ENCODE results near the gene TNFAIP8L3.

The TNFAIP8L3 gene

DNA sequence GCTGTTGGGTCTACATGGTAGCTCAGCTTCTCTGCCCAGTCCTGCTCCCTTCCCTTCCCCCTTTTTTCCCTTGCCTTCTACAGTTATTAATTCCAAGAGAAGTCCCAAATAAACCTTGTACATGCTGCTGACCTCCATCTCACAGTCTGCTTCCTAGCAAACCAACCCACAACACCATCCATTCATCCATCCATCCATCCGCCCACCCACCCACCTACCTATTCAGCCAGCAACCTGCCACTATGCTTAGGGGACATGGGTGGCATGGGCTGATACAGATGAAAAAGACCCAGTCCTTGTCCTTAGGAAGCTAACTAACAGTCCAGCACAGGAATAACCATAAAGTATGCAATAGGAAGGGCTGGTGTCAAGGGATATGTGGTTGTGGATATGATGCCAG lies 5.7 kb downstream of the TNFAIP8L3 start:
- no peak for DNase-seq

DNA sequence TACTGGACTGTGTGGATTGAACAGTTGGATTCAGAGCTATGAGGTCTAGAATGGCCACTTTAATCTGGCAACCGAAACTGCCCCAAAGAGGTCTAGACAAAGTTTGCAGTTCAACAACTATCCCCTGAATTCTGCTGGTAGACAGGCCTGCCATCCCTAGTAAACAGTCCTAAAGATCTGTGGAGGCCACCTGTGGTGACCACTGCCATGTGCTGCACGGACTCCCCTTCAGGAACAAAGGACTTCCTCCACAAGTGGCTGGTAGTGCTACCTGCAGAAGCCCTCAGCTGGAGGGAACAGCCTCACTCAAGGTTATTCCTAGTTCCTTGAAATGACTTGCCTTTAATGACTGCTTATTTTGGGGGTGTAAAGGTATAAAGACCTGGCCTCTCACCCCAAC lies 6.1 kb downstream of the TNFAIP8L3 start:
- no peak for DNase-seq

DNA sequence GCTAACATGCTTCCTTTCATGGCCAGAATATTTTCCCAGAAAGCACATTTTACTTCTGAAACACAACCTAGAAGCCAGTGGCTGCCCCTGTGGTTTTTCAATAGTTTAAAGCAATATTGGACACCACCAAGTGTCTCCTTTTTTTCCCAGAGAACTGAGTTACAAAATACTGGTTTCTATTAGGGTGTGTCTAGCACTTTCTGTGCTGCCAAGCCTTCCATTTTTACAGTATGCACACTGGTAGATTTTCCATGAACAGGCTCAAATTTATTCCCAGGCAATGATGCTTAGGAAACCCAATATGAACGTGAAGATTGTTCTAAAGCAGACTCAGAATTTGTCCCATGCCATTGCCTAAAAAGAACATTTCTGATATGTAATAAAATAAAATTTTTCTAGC lies 7.2 kb downstream of the TNFAIP8L3 start:
- no peak for DNase-seq

DNA sequence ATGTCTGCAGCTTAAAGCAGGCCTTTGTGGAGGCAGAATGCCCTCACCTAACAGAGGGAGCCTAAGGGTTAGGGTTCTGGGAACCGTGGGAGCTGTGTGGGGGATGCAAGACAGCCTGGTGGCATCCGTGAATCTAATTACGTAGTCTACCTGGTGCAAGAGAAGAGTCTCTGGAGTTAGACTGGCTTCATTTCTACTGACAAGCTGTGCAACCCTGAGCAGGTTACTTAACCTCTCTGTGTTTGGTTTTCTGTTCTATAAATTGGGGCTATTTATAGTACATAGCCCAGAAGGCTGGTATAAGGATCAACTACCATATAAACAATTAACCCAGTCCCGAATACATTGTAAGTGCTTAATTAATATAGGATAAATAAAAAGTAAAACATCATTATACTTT lies 8.3 kb downstream of the TNFAIP8L3 start:
- DNase-seq: no peak

DNA sequence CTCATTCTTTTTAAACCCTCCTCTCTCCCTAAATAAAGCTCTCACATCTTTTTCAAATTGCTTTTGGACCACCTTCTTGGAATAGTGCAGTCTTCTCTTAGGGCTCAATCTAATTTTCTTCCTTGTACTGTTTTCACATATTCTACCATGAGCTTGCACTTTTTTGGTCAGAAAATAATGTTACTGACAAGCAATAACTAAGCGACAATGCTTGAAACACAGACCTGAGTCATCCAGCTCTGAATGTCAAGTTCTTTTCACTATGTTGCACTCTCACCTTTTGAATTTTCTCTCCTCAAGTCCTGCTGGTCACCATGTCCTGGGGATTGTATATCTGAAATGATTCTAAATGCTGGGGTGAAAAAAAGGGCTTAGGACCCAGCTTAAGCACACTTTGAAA lies 8.9 kb downstream of the TNFAIP8L3 start:
- no peak for DNase-seq

DNA sequence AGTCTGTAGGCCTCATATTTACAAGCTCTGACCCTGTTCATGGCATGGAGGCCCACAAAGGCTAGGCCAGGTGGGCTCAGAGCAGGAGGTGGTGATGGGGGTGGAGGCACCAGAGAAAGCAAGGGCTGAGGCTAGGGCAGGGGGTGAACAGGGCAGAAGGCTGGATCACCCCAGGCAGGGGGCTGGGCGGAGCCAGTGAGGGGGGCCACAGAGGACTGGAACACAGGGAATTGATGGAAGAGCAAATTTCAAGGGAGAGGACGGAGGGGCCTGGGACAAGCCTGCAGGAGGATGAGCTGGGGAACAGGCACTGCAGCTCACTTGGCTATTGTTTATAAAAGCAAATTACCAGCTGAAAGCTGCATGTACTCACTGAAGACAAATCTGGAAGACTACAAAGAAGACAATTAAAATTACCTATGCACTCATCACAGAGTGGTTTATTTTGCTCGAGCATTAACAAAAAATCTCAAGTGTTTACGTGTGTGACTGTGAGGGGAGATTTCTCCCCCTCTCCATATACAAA lies 11.0 kb downstream of the TNFAIP8L3 start:
- no peak for DNase-seq

DNA sequence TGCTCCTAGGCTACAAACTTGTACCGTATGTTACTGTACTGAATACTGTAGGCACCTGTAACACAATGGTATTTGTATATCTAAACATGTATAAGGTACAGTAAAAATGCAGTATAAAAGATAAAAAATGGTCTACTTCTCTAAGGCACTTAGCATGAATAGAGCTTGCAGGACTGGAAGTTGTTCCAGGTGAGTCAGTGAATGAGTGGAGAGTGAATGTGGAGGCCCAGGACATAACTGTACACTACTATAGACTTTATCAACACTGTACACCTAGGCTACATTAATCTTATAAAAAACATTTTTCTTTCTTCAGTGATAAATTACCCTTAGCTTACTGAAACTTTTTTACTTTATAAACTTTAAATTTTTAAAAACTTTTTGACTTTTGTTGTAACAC lies 12.5 kb downstream of the TNFAIP8L3 start:
- DNase-seq: no peak

DNA sequence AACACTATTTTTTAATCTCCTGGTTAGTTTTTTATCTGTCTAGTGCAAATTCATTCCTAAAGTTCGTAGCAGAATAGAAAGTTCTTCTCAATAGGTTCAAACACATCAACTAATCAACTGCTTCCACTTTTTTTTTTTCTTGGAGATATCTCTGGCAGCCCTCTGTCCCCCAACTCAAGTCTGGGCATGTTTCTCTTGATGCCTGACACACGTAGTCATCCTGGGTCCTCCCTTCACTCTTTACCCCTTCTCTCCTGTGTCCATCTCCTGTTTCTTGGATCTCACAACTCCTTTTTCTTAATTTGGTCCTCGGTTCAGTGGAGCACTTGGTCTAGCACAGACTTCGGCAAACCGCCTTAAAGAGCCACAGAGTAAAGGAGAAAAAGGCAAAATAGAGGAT lies 14.4 kb downstream of the TNFAIP8L3 start:
- no peak for DNase-seq

DNA sequence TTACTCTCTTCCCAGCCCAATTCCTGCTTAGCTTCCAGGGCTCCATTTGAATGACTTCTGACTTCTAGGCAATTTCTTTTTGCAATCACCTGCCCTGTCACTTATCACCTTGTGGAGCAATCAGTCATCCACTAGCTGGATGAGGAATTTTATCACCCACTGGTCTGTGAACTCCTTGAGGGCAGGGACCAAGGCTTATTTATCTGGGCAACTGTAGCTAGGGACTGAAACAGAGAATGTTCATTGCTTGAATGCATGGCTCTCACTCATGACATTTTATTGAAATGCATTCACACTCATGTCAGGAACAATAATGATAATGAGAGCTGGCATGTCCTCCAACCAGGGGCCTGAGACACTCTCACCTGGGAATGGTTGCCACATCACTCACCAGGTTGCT lies 15.5 kb downstream of the TNFAIP8L3 start:
- no peak for DNase-seq

DNA sequence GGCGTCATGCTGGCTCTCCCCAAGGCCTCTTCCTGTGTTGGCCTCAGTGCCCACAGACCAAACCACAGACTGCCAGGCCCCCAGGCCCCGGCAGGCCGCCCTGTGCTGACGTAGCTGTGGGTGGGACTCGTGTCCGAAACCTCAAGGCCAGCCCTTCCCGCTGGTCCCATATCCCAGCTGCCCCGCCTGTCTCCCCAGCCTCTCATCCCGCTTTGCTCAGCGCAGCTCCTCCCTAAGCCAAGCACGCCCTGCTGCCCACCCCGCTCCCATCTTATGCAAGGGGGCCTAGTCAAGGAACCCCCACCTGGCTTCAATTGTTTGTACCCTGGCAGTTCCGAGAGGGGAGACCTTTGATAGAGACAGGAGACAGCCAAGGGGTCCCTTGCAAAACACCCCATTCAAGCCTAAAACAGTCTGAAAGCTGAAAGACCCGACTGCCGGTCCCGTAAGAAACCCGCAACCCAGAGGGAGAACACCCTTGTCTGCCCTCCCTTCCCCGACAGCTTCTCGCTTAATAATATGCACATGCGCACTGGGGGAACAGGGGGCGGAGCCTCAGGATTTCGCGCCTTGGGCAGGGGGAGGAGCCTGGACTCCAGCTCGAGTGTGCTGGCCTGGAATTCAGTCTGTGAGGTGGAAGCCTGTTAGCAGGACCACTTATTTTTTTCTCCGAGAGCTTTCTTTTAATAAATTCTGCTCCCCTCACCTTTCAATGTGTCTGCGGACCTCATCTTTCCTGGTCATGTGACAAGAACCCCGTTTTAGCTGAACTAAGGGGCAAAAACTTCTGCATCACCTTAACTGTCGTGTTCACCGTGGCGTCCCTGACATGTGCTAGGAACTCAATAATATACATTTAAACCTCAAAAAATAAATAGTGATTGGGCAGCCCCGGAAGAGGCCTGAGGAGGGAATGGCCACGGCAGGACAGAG lies 17.2 kb downstream of the TNFAIP8L3 start:
- peak; percentile 68 for DNase-seq

DNA sequence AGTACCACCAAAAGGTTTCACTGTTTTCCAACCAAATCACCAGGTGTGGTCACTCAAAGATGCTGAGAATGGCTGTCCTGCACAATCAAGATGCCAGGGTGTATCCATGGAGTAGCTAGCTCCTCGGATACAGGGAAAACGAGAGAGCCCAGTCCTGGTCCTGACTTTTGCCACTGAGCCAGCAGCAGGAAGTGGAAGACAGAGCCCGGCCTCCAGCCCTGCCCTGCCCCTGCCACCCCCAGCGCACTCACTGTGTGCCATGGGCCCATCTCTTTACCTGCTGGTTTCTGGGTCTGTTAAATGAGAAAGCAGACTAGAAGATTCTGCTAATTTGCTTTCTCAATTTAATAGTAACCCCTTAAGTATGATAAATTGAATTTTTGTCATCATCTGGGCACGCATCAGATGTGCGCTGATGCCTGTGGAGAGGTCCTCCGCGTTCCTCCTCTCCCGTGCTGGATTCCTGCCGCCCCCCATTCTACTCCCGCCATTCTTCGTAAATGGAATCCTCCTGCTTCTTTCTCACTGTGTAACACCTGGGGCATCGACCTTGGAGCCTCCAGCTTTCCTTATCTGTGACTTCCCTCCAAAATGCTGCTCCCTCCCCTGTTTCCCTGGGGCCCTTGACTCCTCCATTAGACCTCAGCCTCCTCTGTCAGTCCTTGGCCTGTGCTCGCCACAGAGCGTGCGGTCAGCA lies 18.0 kb downstream of the TNFAIP8L3 start:
- no peak for DNase-seq

DNA sequence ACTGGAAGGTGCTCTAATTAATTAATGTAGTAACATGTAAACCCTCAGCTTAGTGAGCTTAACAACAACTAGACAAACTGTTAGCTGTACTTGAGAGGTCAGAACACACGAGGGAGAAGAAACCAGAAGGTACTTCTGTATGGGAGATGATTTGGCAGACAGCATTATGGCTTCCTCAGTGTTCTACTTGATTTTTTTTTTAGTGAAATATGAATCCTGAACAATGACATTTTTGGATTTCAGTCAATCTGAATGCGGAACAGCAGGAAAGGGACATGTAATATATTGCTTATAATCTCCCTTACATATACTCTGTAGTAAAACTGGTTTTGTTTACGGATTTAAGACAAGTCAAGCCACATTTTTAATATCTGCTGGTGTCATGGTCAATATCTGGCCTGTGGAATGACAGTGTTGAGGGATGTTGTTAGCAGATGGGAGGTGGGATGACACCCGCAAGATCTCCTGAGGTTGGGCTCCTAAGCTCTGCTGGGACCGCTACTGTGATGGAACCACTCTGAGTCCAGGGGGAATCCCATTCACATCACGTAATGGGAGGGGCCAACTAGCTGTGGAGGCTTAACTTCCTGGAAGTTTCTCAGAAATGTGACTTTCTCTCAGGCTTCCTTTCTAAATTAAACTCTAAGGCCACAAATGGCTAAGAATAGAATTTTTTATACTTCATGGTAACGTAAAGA lies 18.7 kb downstream of the TNFAIP8L3 start:
- peak; percentile 21 for DNase-seq

DNA sequence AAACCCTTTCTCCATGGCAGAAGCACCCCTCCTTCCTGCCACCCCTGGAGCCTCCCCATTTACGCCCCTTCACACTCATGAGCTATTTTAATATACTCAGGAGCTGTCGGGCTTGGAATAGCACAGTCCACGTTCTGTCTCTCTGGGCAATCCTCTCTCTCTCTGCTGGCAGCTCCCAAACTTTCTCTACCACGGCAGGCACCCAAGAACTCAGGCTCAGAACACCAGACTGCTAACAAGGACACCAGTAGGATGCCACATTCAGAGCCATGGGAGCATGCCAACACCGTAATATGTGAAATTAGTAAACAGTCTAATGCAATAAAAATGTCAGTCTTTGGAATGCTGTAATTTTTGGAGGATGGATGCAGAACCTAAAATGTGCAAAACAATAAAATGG lies 19.3 kb downstream of the TNFAIP8L3 start:
- no peak for DNase-seq

DNA sequence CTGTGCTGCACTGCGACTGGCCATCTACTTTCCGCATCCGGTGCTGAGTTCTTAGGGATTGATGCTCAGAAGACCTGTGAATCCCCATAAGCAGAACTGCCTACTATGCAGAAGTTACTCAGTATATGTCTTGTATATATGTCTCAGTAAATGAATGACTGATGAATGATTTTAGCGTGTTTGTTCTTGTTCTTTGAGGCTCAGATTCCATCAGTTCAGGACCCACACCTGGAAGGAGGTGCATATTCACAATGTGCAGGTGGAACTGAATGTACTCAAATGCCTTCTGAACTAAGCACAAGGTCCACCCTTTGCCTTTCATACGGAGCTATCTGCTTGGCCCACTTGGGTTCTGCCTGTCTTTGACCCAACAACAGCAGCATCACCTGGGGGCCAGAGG lies 19.8 kb downstream of the TNFAIP8L3 start:
- DNase-seq: no peak

DNA sequence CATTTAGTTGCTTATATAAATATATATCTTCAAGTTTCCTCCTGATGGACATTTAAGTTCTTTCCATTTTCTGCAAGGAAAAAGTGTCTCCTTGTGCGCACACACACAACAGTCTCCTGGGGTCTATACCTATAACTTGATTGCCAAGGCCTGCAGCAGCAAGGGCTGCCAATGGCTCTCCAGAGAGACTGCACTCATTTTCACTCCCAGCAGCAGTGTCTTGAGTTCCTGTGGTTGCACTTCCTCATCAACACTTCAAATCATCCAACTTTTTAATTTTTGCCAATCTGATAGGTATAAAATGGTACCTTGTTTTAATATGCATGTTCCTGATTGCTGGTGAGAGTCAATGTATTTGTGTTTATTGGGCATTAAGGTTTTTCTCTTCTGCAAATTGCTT lies 23.1 kb downstream of the TNFAIP8L3 start:
- no peak for DNase-seq

DNA sequence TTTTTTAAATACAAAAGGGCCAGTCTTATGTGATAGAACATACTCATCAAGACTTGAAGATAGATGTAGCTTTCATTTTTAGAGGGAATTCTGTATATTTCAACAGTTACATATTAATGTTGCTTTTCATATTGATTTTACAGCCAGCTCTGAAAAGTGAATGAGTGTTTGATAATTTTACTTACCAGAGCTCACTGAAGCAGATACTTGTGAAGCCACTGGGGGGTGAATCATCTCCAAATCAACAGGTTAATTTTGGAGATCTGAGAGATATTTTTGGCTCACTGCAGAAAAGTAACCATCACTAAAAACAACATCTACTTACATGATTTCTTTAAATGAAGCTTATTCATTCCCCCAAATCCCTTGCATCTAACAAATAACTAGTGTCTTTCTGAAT lies 24.7 kb downstream of the TNFAIP8L3 start:
- no peak for DNase-seq

DNA sequence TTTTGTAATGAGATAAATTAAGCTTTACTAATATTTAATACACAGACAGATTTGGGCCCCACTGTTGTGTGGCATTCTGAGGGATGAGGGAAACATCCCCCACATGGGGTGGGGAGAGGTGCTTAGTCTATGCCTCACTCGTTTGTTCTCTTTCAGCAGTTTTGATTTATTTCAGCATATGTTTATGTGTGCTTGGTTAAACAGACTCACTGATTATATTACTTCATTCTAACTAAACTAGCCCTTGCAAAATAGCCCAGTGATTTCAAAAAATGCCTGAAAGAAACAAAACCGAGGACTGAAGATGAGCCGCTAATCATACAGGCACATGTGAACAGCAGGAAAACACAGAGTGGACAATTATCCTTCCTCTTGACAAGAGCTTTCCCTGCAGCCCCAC lies 27.2 kb downstream of the TNFAIP8L3 start:
- no peak for DNase-seq

DNA sequence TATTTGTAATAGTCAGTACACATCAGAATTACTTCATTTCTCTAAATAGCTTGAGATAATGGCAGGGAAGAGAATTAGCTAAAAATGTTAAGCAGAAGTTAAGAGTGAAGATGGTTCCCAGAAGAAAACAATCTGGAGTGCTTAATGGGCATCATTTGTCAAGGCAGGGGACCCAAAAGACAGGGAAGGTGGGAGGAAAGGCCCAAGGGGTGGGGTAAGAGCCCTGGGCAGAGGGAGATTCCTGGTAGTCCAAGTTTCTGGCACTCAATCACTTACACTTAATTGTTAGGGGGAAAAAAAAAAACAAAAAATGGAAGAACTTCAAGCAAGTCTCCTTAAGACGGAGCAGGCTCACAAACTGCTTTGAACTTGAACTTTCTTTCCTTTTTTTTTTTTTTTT lies 28.9 kb downstream of the TNFAIP8L3 start:
- no peak for DNase-seq

DNA sequence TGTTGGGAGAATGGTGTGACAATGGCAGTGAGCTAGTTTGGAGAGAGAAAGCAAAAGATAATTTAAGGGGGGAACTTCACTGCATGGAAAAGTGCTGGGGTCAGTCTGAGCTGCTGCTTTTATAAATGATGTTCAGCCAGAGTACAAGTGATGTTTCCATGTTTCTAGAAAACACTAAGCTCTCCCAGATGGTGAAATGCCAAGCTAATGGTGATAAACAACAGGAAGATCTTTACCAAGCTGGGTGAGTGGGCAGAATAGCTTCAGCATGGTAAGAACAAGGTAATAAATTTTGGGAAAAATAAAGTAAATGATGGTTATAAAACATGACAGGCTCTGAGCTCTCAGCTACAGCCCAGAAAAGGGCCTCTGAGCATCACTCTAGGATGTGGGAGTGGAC lies 29.4 kb downstream of the TNFAIP8L3 start:
- no peak for DNase-seq

DNA sequence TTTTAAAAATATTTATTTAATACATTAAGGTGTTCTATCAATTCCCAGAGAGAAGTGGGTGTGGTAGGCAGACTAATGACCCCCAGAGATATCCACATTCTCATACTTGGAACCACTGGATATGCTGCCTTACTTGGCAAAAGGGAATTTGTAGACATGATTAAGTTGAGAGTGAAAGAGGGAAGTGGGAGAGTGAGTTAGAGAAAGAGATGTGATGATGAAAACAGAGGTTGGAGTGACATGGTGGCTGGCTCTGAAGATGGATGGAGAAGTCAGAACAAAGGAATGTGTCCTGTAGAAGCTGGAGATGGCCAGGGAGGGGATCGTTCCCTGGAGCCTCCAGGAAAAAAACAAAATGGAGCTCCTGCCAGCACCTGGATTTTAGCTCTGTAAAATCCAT lies 32.0 kb downstream of the TNFAIP8L3 start:
- no peak for DNase-seq

DNA sequence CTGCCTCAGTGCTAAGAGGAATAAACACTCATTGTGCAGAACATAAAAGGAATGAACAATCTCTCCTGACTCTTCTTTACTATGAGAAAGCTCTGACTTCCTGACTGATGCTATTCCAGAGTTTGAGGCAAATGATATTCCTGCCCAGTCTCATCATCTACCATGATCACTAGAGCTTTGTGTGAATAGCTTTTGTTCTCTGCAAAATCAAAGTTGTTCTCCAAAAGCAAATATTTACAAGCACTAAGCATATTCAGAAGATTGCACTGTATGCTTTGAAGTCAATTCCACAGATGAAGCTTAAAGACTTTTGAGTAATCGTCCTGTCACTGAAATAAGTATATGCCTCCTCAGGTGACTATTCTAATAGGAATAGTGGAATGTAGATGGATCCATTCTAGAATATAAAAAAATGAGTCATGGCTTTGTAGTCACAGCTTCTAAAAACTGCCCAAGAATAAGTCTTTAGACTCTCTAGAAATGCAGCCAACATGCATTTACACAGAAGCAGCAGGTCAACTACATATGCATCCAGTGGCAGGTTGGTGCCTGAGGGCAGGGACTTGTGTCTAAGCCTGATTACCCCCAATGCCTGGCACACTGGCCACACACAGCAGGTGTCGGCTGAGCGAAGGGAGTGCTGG lies 34.6 kb downstream of the TNFAIP8L3 start:
- no peak for DNase-seq

DNA sequence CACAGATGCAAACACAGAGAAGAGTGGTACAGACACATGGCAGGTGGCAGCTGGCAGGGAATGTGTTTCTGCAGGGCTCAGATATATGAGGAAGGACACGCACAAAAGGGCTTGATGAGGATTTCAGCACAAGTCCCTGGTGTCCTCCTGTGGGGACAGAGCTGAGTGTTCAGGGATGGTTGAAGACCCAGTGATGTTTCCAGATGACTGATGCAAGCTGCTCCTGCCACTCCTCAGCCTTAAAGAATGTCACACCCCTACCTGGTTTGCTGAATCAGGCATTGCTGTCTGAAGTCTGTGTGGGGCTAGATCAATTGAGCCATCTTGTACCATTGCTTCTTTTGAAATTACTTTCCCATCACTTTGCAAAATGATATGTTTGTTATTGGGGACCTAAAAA lies 40.2 kb downstream of the TNFAIP8L3 start:
- no peak for DNase-seq

DNA sequence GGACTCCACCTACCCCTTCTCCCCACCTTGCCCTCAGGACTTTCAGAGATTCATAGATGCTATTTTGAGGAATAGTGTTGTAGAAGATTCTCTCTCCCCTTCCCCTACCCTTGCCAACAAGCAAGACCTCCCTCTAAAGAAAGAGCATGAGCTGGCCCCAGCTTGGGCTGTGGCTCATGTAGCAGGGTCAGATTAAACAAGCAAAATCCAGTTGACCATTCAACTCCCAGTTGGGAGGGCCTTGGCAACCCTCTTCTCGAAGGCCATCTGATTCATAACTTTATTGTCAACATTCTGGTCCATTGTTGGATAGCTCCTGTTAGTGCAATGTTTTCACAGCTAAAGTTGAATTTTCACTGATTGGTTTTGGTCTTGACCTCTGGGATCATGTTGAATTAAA lies 41.1 kb downstream of the TNFAIP8L3 start:
- DNase-seq: no peak
